IPS DF 4.7 (cell line): Measurements from ENCODE around the gene GSTM1.
"Not testable (repeated sequence)": the region's sequence is repeated elsewhere in the genome, so short reads cannot be mapped to it uniquely, and the experiment has no call there.

Experiments
- DNase-seq: peaks from one replicate; pipeline ENCODE4 v3.0.0-alpha.2; 2013; ENCODE audit warnings: low spot score; ENCODE audit errors: extremely low read depth

Gene GSTM1

DNA sequence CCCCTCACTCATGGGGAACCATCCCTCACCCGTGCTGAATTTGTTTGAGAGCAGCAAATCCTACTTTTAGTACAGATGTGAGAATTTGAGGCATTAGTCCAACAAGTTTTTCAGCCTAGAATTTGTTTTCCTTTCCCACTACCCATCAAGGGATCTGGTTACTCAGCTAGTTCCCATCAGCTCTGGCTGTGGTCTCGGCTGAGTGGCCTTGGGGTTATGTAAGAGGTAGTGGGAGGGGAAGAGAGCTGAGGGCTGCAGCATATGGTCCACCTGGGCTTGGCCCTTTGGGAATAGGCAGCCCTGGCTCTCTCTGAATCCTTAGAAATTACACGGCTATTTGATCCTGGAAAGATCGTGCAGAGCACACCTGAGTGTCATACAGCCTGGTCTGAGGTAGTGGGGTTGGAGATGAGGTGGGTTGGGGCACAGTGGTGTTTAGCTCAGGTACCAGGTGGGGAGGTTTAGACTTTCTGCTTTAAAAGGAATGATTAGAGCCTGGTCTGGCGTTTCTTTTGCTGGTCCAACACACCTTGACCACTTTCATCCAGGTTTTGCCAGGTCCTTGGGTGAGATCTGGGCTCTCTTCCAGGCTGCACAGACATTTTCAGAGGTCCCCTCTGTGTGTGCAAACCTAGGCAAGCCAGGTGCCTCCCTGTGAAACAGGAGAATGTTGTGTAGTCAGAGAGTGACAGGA, 27.5 kb upstream of the GSTM1 start:
- DNase-seq = no peak

DNA sequence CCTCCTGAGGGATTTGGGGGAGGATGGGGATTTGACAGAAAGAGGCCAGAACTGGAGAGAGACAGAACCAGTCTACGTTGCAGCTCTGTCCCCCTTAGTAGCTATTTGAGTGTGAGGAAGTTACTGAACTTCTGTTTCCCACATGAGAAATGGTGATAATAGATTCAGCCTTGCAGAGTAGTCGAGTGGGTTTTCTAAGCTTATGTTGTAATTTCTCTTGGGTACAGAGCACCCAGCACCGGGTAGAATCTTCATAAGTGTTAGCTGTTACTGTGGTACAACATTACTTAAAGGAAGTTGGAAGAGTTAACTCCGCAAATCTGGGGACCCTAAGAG, 27.0 kb upstream of the GSTM1 start:
- not testable (repeated sequence) for DNase-seq

DNA sequence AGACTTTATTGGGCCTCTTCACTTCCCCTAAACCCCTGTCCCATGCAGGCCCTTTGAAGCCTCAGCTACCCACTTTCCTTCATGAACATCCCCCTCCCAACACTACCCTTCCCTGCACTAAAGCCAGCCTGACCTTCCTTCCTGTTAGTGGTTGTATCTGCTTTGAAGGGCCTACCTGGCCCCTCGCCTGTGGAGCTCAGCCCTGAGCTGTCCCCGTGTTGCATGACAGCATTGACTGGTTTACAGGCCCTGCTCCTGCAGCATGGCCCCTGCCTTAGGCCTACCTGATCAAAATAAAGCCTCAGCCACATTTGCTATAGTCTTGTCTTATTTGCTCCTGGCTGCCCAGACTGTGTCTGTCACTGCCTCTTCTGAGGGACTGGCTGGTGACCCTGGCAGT, 26.2 kb upstream of the GSTM1 start:
- DNase-seq = no peak

DNA sequence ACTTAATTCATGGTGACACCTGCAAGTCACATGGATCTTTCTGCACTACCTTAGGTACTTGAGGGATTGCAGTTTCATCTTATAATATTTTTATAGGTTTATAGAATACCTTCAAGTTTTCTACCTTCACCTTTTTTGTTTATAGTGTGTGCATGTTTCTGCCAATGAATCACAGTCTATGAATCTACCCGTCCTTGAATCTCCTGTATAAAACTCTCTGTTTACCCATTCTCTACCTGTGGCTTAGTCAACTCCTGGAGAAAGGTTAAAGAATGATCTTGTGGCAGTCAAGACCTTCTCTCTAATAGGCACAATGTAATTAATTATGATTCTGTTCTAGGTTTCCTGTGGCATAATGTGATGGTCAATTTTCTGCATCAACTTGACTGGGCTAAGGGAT, 22.9 kb upstream of the GSTM1 start:
- no peak for DNase-seq

DNA sequence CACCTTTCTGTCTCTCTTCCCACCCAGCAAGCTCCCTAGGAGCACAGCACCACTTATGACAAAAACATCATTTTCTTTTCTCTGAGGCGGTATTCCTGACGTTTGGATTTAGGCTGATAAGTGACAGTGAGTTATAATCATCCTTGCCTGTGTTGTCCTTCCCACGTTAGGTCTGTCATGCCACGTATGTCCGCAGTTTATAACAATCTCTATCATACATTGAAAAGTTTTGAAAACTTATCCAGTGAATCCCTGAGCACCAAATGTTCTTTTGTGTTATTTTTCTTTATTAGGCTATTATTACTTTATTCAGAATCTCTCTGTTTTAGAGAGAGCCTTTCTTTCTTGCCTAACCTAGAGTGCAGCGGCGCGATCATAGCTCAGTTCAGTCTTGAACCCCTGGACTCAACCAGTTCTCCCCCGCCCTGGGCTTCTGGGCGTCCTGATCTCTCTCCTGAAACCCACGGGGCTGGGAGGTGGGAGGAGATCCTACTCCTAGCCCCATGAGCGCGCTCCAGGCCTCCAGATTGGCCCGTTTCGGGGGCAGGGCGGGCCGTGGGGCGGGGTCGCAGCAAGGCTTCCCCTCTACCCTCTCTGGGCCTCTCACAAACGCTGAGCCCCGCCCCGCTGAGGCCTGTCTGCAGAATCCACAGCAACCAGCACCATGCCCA, 20.0 kb upstream of the GSTM1 start, which contains the start of gene GSTM2:
Gene GSTM2 (plus strand): TSS at position 606 of the 671 bp plus-strand sequence. CDS start 59 bp downstream, at position 665.
- DNase-seq = no peak

DNA sequence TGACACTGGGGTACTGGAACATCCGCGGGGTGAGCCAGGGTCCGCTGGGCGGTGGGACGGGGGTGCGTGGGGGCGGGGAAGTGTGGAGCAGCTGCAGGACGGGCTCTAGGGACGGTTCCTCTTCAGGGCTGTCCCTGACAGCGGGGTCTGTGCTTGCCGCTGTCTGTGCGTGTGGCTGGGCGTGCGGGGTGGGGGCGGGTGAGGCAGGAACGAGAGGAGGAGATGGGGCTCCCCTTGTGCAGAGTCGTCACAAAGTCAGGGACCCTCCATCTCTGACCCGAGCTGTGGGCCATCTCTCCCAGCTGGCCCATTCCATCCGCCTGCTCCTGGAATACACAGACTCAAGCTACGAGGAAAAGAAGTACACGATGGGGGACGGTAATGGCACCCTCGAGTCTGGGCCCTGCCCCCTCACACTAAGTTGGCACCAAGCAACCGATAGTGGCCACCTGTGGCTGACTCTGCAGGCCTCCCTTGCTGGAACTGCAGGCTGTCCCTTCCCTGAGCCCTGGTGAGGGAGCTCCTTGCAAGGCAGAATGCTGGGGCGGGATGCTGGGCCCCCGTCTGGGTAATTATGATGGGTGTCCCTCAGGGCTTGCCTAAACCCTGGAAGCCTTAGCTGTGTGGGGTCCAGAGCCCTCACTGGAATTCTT, 19.4 kb upstream of the GSTM1 start:
- DNase-seq = no peak

DNA sequence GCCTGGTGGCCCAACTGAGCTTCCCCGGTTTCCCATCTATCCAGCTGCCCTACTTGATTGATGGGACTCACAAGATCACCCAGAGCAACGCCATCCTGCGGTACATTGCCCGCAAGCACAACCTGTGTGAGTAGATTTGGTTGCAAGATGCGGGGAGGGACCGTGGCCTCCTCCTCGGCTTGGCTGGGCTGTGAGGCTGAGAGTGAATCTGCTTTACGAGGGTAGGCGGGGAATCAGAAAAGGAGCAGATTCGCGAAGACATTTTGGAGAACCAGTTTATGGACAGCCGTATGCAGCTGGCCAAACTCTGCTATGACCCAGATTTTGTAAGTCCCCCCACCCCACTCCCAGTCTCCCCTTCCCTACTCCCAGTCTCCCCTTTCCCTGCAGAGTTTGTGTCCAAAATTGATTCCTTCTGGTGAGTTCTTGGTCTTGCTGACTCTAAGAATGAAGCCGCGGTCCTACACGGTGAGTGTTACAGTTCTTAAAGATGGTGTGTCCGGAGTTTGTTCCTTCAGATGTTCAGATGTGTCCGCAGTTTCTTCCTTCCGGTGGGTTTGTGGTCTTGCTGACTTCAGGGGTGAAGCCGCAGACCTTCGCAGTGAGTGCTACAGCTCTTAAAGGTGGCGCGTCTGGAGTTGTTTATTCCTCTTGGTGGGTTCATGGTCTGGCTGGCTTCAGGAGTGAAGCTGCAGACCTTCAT, 18.2 kb upstream of the GSTM1 start:
- DNase-seq = no peak

DNA sequence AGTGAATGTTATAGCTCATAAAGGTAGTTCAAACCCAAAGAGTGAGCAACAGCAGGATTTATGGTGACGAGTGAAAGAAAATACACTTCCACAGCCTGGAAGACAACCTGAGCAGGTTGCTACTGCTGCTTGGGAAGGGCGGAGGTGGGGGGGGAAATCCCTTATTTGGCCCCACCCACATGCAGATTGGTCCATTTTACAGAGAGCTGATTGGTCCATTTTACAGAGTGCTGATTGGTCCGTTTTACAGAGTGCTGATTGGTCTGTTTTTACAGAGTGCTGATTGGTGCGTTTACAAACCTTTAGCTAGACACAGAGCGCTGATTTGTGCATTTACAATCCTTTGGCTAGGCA, 17.7 kb upstream of the GSTM1 start:
- not testable (repeated sequence) for DNase-seq

DNA sequence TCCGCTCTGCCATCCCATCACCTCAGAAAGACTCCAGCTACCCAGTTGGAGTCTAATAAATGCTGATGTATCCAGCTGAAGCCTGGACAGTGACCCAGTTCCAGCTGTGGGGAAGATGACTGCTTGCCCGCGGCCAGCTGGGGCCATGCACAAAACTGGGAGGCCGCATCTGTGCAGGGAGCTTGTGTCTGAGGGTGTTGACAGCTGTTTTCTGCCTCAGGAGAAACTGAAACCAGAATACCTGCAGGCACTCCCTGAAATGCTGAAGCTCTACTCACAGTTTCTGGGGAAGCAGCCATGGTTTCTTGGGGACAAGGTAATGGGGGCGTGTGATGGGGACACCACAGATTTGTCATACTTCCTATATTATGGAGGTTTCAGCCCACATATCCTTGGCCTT, 16.6 kb upstream of the GSTM1 start:
- DNase-seq = no peak

DNA sequence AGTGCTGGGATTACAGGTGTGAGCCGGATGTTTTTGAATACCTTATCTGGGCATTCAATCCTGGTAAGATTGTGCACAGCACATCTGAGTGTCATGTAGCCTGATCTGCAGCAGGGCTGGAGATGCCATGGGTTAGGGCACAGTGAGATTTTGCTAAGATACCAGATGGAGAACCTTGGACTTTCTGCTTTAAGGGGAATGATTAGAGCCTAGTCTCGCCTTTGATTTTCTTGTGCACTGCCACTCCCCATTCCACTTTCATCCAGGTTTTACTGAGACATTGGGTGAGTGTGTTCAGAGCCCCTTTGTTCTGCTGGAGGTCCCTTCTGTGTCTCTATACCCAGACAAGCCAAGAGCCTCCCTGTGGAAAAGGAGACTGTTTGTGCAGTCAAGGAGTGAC, 13.8 kb upstream of the GSTM1 start:
- not testable (repeated sequence) for DNase-seq

DNA sequence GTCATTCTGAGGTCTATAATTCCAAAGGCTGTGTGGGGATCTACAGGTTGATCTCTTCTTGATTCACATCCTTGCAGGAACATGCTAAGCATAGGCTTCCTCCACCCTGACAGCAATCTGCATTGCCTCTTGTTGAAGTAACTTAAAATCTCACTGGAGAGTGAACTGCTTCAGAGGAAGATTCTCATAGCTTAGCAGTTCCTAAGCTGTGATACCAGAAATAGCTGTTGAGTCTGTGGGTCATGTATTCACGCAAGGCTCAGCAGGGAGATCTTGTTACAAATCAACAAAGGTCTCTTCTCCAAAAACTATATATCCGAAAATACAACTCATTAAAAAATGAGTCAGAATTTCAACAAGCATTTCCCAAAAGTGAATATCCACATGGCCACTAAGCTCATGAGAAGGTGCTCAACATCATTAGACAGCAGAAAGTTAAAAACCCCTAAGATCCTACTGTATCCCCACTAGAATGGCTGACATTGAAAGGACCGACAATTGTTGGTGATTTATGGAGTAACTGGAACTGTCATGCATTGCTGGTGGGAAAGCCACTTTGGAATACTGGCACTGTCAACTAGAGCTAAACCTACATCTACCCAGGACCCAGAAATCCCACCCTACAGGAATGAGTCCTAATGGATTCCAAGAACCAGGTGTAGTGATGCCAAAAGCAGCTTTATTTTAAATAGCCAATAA, 10.8 kb upstream of the GSTM1 start:
- not testable (repeated sequence) for DNase-seq

DNA sequence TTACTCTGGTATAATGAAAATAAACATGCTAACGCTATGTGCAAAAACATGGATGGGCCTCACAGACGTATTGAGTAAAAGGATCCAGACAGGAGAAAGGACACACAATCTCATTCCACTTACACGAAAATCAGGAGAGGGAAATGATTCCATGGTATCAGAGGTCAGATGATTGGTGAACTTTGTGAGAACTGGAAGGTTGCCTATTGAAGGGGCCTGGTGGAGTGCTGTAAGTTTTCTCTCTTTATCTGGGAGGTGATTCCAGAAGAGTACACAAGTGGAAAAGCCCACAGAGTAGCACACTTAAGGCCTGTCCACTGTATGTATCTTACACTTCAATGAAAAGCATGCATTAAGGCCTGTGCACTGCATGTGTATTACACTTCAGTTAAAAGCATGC, 10.2 kb upstream of the GSTM1 start:
- DNase-seq = no peak

DNA sequence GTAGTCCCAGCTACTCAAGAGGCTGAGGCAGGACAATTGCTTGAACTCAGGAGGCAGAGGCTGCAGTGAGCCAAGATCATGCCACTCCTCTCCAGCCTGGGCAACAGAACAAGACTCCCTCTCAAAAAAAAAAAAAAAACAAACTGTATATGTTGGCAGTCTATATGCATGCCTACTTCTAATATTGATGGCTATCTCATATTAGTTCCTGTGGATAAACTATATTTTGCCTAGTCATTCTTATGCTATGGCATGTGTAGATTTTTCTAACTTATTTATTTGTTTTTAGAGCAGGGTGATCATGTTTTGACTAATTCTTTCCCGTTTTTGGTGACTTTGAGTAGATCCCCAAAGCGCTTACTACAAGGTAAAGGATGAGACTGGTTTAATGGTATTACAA, 9.0 kb upstream of the GSTM1 start:
- not testable (repeated sequence) for DNase-seq

DNA sequence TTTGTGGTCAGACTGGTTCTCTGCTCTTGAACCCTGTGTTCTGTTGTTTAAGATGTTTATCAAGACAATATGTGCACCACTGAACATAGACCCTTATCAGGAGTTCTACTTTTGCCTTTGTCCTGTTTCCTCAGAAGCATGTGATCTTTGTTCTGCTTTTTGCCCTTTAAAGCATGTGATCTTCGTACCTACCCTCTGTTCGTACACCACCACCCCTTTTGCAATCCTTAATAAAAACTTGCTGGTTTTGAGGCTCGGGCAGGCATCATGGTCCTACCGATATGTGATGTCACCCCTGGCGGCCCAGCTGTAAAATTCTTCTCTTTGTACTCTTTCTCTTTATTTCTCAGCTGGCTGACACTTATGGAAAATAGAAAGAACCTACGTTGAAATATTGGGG, 2.8 kb upstream of the GSTM1 start:
- not testable (repeated sequence) for DNase-seq

DNA sequence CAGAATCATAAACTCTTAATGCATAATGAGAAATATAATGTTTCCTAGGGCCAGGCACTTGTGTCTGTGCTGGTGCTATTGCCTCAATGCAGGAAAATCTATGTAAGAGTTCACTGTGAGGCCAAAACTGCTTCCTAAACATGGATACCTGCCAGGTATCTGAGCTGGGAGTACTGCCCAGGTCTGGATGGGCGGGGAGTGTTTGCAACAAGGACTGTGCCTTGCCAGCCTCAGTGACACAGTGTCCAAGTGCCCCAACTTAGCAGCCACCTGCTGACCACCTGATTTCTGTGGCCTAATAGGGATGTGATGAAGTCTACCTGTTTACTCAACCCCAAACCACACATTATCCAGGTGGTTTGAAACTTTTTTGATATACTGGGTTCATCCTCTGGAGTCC, 2.2 kb upstream of the GSTM1 start:
- DNase-seq = not testable (repeated sequence)

DNA sequence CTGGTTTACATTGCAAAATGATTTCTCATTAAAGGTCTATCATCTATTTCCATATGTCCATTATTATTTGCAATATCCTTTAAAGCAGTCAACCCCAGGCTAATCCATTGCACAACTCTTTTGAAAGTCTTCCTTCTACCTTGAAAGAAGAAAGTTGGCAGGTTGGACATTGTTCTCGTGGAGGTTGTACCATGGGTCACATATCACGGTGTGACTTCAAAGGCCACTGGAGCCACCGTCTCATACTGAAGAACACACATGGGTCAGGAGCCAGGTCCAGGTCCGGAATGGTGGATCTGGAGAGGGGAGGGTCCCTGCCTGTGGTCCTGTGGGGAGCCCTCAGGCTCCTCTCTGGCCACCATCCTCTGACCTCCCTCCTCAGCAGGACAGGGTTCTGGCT, 1.7 kb upstream of the GSTM1 start:
- not testable (repeated sequence) for DNase-seq

DNA sequence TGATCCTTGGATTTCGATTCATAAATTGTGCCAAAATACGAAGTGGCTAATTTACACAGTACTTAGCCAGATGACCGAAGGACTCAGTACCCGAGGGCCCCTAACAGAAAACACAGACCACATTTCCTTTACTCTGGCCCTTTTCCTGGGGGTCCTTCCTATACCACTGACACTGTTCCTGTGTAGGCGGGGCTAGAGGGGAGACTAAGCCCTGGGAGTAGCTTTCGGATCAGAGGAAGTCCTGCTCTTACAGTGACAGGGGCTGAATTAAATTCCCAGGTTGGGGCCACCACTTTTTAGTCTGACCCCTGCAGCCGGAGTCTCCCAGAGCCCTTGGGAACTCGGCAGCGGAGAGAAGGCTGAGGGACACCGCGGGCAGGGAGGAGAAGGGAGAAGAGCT, 508 bp upstream of the GSTM1 start:
- DNase-seq = not testable (repeated sequence)

DNA sequence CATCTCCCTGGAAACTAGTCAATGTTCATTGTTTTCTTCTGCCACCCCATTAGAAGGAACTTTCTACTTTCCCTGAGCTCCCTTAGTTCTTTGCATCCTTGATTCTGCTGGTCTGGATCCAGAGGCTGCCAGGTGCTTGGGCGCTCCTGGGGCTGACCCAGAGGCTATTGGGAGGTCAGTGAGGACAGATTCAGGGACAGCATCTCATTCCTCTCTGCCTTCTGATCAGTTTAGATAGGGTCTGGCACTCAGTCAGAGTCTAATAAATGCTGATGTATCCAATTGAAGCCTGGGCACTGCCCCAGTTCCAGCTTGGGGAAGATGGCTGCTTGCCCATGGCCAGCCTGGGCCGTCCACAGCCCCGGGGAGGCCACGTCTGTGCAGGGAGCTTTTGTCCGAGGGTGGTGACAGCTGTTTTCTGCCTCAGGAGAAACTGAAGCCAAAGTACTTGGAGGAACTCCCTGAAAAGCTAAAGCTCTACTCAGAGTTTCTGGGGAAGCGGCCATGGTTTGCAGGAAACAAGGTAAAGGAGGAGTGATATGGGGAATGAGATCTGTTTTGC, 2.3 kb downstream of the GSTM1 start:
- DNase-seq = no peak

DNA sequence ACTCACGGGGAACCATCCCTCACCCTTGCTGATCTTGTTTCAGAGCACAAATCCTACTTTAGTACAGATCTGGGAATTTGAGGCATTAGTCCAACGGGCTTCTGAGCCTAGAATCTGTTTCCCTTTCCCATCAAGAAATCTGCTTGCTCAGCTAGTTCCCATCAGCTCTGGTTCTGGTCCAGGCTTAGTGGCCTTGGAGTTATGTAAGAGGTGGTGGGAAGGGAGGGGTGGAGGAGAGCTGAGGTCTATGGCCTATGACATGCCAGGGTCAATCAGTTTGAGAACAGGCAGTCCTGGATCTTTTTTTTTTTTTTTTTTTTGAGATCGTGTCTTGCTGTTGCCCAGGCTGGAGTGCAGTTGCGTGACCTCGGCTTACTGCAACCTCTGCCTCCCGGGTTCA, 4.1 kb downstream of the GSTM1 start:
- DNase-seq = no peak

DNA sequence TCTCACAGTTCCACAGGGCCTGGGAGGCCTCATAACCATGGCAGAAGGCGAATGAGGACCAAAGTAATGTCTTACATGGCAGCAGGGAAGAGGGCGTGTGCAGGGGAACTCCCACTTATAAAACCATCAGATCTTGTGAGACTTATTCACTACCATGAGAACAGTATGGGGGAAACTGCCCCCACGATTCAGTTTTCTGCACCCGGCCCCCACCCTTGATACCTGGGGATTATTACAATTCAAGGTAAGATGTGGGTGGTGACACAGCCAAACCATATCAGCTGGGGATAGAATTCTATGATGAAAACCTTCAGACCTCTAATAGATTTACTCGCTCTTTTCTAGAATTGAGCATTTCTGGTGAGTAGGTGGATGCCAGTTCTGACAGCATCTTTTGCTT, 6.8 kb downstream of the GSTM1 start:
- DNase-seq = not testable (repeated sequence)

DNA sequence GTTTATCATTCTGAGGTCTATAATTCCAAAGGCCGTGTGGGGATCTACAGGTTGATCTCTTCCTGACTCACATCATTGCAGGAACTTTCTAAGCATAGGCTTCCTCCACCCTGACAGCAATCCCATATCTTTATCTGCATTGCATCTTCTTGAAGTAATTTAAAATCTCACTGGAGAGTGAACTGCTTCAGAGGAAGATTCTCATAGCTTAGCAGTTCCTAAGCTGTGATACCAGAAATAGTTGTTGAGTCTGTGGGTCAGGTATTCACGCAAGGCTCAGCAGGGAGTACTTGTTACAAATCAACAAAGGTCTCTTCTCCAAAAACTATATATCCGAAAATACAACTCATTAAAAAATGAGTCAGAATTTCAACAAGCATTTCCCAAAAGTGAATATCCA, 7.5 kb downstream of the GSTM1 start:
- DNase-seq = not testable (repeated sequence)
